Neural progenitor cell (in vitro differentiated cells): ENCODE data around the gene KIAA0586.
"Not testable (repeated sequence)": the region's sequence is repeated elsewhere in the genome, so short reads cannot be mapped to it uniquely, and the experiment has no call there.

Experiments
- CTCF ChIP-seq: fragments of 200-600 bp; sonication (generic); IDR thresholded peaks from 2 replicates; pipeline ENCODE4 v1.5.1; 2017; ENCODE audit warnings: antibody characterized with exemption, mild to moderate bottlenecking
- EZH2 ChIP-seq: fragments of 200-600 bp; sonication (generic); IDR thresholded peaks from 2 replicates; pipeline ENCODE4 v1.6.1; 2017; ENCODE audit warnings: antibody characterized with exemption, mild to moderate bottlenecking, moderate library complexity

DNA sequence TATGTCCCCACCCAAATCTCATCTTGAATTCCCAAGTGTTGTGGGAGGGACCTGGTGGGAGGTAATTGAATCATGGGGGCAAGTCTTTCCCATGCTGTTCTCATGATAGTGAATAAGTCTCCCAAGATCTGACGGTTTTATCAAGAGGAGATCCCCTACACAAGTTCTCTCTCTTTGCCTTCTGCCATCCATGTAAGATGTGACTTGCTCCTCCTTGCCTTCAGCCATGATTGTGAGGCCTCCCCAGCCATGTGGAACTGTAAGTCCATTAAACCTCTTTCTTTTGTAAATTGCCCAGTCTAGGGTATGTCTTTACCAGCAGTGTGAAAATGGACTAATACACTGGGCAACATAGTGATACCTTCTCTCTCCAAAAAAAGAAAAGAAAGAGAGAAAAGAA, 10.6 kb upstream of the KIAA0586 start:
- not testable (repeated sequence) for TF ChIP-seq CTCF, EZH2
